Right lobe of liver (tissue), 6 donors: ENCODE measurements around the gene LCP2. TPM values are rescaled to one million over a fixed set of nuclear protein-coding genes. Genes with fewer than 3 reads are reported as not detected.
A peak's percentile ranks its signal among the peaks of the same experiment; 100 is the strongest.

Source experiments
- ATAC-seq, 4 donors: fragments of 200-7000 bp; cut with Tn5 transposase; one replicate each; pipeline ENCODE4 v1.9.1; 2020; ENCODE audit warnings: mild to moderate bottlenecking in 4 of 4, moderate library complexity in 4 of 4
- DNase-seq, 3 donors: peaks; one replicate each; pipeline ENCODE4 v3.0.0-alpha.2; 2020
- H3K27ac ChIP-seq, 3 donors: fragments of 200-600 bp; one replicate each; pipeline ENCODE4 v1.8.0; 2022
- H3K27me3 ChIP-seq, 2 donors: fragments of 200-600 bp; one replicate each; pipeline ENCODE4 v1.8.0; 2022
- H3K36me3 ChIP-seq, 4 donors: fragments of 200-600 bp; sonication (generic) in 1 of 4; one replicate each; pipeline versions ENCODE4 v1.5.1 to v1.8.0; 2017 to 2022; ENCODE audit warnings: control low read depth in 1 of 4
- H3K4me1 ChIP-seq, 4 donors: fragments of 200-600 bp; sonication (generic) in 1 of 4; one replicate each; pipeline versions ENCODE4 v1.5.1 to v1.8.0; 2017 to 2022; ENCODE audit warnings: control low read depth in 1 of 4
- H3K4me3 ChIP-seq, 3 donors: fragments of 200-600 bp; one replicate each; pipeline ENCODE4 v1.8.0; 2022
- H3K9me3 ChIP-seq, 4 donors: fragments of 200-600 bp; sonication (generic) in 1 of 4; one replicate each; pipeline versions ENCODE4 v1.5.1 to v1.8.0; 2017 to 2022; ENCODE audit warnings: control low read depth in 1 of 4
- CTCF ChIP-seq, 4 donors: fragments of 200-600 bp in 3 of 4; fragments of 450-650 bp in 1 of 4; IDR thresholded peaks; one replicate each; pipeline versions ENCODE4 v1.5.1 to v1.8.0; 2016 to 2022; ENCODE audit warnings: antibody characterized with exemption in 4 of 4, mild to moderate bottlenecking in 2 of 4
- POLR2A ChIP-seq: fragments of 450-650 bp; IDR thresholded peaks from one replicate; pipeline ENCODE4 v1.6.1; 2017; ENCODE audit warnings: antibody characterized with exemption, mild to moderate bottlenecking
- WGBS: methylation state at CpG from one replicate; pipeline ENCODE4 v1.1.6; 2018; ENCODE audit warnings: low coverage, low lambda C conversion rate; ENCODE audit not compliant: insufficient coverage; ENCODE audit errors: missing lambda C conversion rate; 5-methylcytosine and 5-hydroxymethylcytosine counted together
- intact Hi-C, 2 donors: fragments of 100-400 bp; cut with DNase I; formaldehyde crosslinking; loops; one replicate each; pipeline versions ENCODE4 v1.11.2 to v1.14.1; 2022
- long read RNA-seq: library from polyadenylated mRNA; unstranded; transcript quantifications from one replicate; pipeline ENCODE4 v2.0.0, GENCODE V29; 2019
- total RNA-seq, 6 experiments: library from RNA; depleted of rRNA in 2 of 6; stranded (reverse); fragments of >200 nt in 2 of 6; fragmentation: NEBNext Ultra II Directional in 3 of 6; extraction: Animal tissue kit (Norgen Biotek cat#: 25700) in 3 of 6; gene quantifications; one replicate each; pipeline versions ENCODE4 v1.1.0 to v1.2.4, GENCODE V29; 2016 to 2023
- donor health status: DM: no; HTN: yes; CAD: no.
- donor health status: DM: no; HTN: no; CAD: no.
- donor health status: DM: no; HTN: no; CAD: no.
- donor health status: DM: no; HTN: yes; CAD: no.
- donor health status: DM: no; HTN: yes; CAD: no.

LCP2 gene
- 10 to 100 TPM in 3 of 6 experiments, 1 to 10 TPM in 3; 4.4 to 20.5 (median 10.1) TPM for total RNA-seq
- long read RNA-seq: 0 reads

GRCh38 chr5:170297589-170298462, at the start of gene LCP2:
LCP2 (minus strand) TSS chr5:170297777; CDS start chr5:170297611, 166 bp downstream.
- DNase-seq: peak in 1 of 3 donors; percentile 42
- ATAC-seq: peak; percentile 61 to 68 (median 62)

GRCh38 chr5:170347022-170347567, 49.5 kb upstream of the LCP2 start:
- 66% methylated on average over 7 of the region's 9 CpGs for WGBS
- no peak for TF ChIP-seq CTCF (IDR thresholded peaks at IDR 0.05)
- TF ChIP-seq POLR2A: no peak
- no peak for ATAC-seq
- intact Hi-C loops: no loop called here
- Histone ChIP-seq H3K9me3 (no peaks in the 10 kb centered on the region), H3K4me1 (no peaks in the 10 kb centered on the region), H3K27ac (no peak overlapping the region), H3K36me3 (no peaks in the 10 kb centered on the region), H3K4me3 (no peak overlapping the region), H3K27me3 (peaks cover 0 to 4% of the 10 kb centered on the region in 2 donors)
- DNase-seq: no peak

More at GRCh38 chr5:170297589-170298462, at the start of gene LCP2:
- TF ChIP-seq CTCF (IDR thresholded peaks at IDR 0.05): no peak
- TF ChIP-seq POLR2A: peak; percentile 32
- H3K27ac ChIP-seq: peak within 1 kb of the TSS; percentile 72 to 84 (median 82)
- H3K27me3 ChIP-seq: no peaks in the 10 kb centered on the region
- no peaks in the 10 kb centered on the region for H3K4me1 ChIP-seq
- intact Hi-C loops: no loop called here
- H3K9me3 ChIP-seq: no peaks in the 10 kb centered on the region
- peak within 1 kb of the TSS; percentile 40 to 56 (median 43) for H3K4me3 ChIP-seq
- H3K36me3 ChIP-seq: no peaks in the 10 kb centered on the region
- WGBS: 20% methylated on average over 8 of the region's 10 CpGs

GRCh38 chr5:170345971-170346370, 48.4 kb upstream of the LCP2 start:
- Histone ChIP-seq H3K27ac (no peak overlapping the region), H3K4me1 (no peaks in the 10 kb centered on the region), H3K9me3 (no peaks in the 10 kb centered on the region), H3K27me3 (peaks cover 0 to 4% of the 10 kb centered on the region in 2 donors), H3K36me3 (no peaks in the 10 kb centered on the region), H3K4me3 (no peak overlapping the region)
- ATAC-seq: no peak
- TF ChIP-seq POLR2A (no peak), CTCF (IDR thresholded peaks at IDR 0.05) (no peak)
- DNase-seq: no peak
- intact Hi-C loops: no loop called here
- WGBS: 81% methylated on average over 1 of the region's 1 CpG

GRCh38 chr5:170343177-170343576, 45.6 kb upstream of the LCP2 start:
- Histone ChIP-seq H3K36me3 (no peaks in the 10 kb centered on the region), H3K27ac (no peak overlapping the region), H3K27me3 (no peaks in the 10 kb centered on the region), H3K4me1 (no peaks in the 10 kb centered on the region), H3K4me3 (no peak overlapping the region), H3K9me3 (no peaks in the 10 kb centered on the region)
- DNase-seq: no peak
- intact Hi-C loops: no loop called here
- WGBS: 66% methylated on average over 3 of the region's 3 CpGs
- no peak for TF ChIP-seq POLR2A
- no peak for ATAC-seq
